GM12878 (cell line): Measurements from ENCODE around the gene CAMKMT. TPM values are rescaled to one million over a fixed set of nuclear protein-coding genes. Genes with fewer than 3 reads are reported as not detected.

Experiments
- ATAC-seq: fragments of 200-7000 bp; cut with Tn5 transposase; 3 replicates; pipeline ENCODE4 v1.9.1; 2020; ENCODE audit warnings: mild to moderate bottlenecking, moderate library complexity
- BruUV-seq: library from RNA; stranded (reverse); fragments of 400-500 nt; replicated peaks from 2 replicates; lab custom pipeline; 2021; lab: Mats Ljungman, UMichigan
- CTCF ChIA-PET: fragments of 300-600 bp; sonication (Branson Sonifier 250); formaldehyde crosslinking; extraction: SDS; loops from one replicate; lab custom pipeline; 2021; ENCODE audit warnings: inconsistent platforms; lab: Yijun Ruan, JAX
- POLR2A ChIA-PET: fragments of 350-600 bp; formaldehyde crosslinking; extraction: SDS; loops from one replicate; lab custom pipeline; 2021; ENCODE audit warnings: inconsistent platforms; lab: Charles Lee
- RAD21 ChIA-PET: fragments of 300-600 bp; sonication (Branson Sonifier 250); formaldehyde crosslinking; loops from one replicate; lab custom pipeline; 2023; ENCODE audit warnings: antibody characterized with exemption; ENCODE audit not compliant: unreplicated experiment; lab: Charles Lee
- SMC1A ChIA-PET: fragments of 300-600 bp; sonication (Branson Sonifier 250); formaldehyde crosslinking; loops from one replicate; lab custom pipeline; 2023; ENCODE audit not compliant: unreplicated experiment, uncharacterized antibody; lab: Charles Lee
- DNase-seq: peaks from one replicate; pipeline ENCODE4 v3.0.0-alpha.2; 2011; ENCODE audit warnings: low read depth, low spot score
- FAIRE-seq: peaks from 3 replicates; lab custom pipeline; 2011; peaks lifted over from hg19 to GRCh38; lab: Jason Lieb, UNC
- H2AFZ ChIP-seq: 2 replicates; pipeline ENCODE4 v1.6.0; 2011; ENCODE audit warnings: low read depth, low read length, control low read depth; ENCODE audit not compliant: control insufficient read depth
- H3K27ac ChIP-seq: 2 replicates; pipeline ENCODE4 v1.5.1; 2011; ENCODE audit warnings: control low read depth; ENCODE audit not compliant: control insufficient read depth, insufficient read depth
- H3K27me3 ChIP-seq, 2 experiments: replicated peaks in 1 of 2; 2 replicates each; pipeline versions ENCODE4 v1.6.0 to v1.6.1; 2011; ENCODE audit warnings: low read length in 1 of 2; ENCODE audit not compliant: control insufficient read depth in 2 of 2, insufficient read depth in 2 of 2
- H3K36me3 ChIP-seq, 2 experiments: 2 replicates each; pipeline ENCODE4 v1.5.1; 2011; ENCODE audit warnings: low read length in 1 of 2; ENCODE audit not compliant: control insufficient read depth in 2 of 2, insufficient read depth in 2 of 2
- H3K4me1 ChIP-seq: 2 replicates; pipeline ENCODE4 v1.6.1; 2011; ENCODE audit warnings: mild to moderate bottlenecking, low read length, moderate library complexity, mixed read lengths; ENCODE audit not compliant: control insufficient read depth, insufficient read depth
- H3K4me2 ChIP-seq: 2 replicates; pipeline ENCODE4 v1.6.0; 2011; ENCODE audit warnings: control low read depth; ENCODE audit not compliant: control insufficient read depth, insufficient read depth
- H3K4me3 ChIP-seq: fragments of 200-600 bp; sonication (generic); 2 replicates; pipeline ENCODE4 v1.5.1; 2016
- H3K79me2 ChIP-seq: 2 replicates; pipeline ENCODE4 v1.6.0; 2011; ENCODE audit warnings: low read length; ENCODE audit not compliant: control insufficient read depth, insufficient read depth
- H3K9ac ChIP-seq: 2 replicates; pipeline ENCODE4 v1.8.0; 2011; ENCODE audit warnings: low read length, control low read depth, mixed read lengths; ENCODE audit not compliant: control insufficient read depth, insufficient read depth
- H3K9me3 ChIP-seq: replicated peaks from 3 replicates; pipeline ENCODE4 v1.5.1; 2011; ENCODE audit warnings: mild to moderate bottlenecking, low read length; ENCODE audit not compliant: control insufficient read depth, insufficient read depth
- H4K20me1 ChIP-seq: 2 replicates; pipeline ENCODE4 v1.6.0; 2011; ENCODE audit not compliant: control insufficient read depth, insufficient read depth
- BCL11A ChIP-seq: IDR thresholded peaks from 2 replicates; pipeline ENCODE4 v1.6.1; 2011; ENCODE audit warnings: low read depth, low read length
- CBFB ChIP-seq: IDR thresholded peaks from 2 replicates; pipeline ENCODE4 v1.6.1; 2016; ENCODE audit warnings: antibody characterized with exemption, low read depth
- EED ChIP-seq: sonication (generic); IDR thresholded peaks from 2 replicates; pipeline ENCODE4 v1.6.1; 2016; ENCODE audit warnings: antibody characterized with exemption, low read depth
- ETV6 ChIP-seq, 2 experiments: fragments of 450-650 bp in 1 of 2; IDR thresholded peaks in 1 of 2; conservative IDR thresholded peaks in 1 of 2; 2 replicates each; pipeline ENCODE4 v1.6.1; 2014; ENCODE audit warnings: antibody characterized with exemption in 1 of 2, borderline replicate concordance in 1 of 2, low read depth in 1 of 2, mild to moderate bottlenecking in 1 of 2, moderate library complexity in 1 of 2
- POLR2AphosphoS2 ChIP-seq: IDR thresholded peaks from 2 replicates; pipeline ENCODE4 v1.6.1; 2011; ENCODE audit warnings: low read depth, mild to moderate bottlenecking, low read length, improper control_type of control experiment, moderate library complexity
- SMC3 ChIP-seq: IDR thresholded peaks from 2 replicates; pipeline ENCODE4 v1.6.1; 2011; ENCODE audit warnings: low read length, improper control_type of control experiment, borderline replicate concordance
- SRF ChIP-seq, 2 experiments: IDR thresholded peaks; 2 replicates each; pipeline ENCODE4 v1.6.1; 2011; ENCODE audit warnings: low read depth in 2 of 2, low read length in 2 of 2, mild to moderate bottlenecking in 1 of 2, moderate library complexity in 1 of 2
- STAT3 ChIP-seq: IDR thresholded peaks from 2 replicates; pipeline ENCODE4 v1.6.1; 2011; ENCODE audit warnings: low read depth, low read length, improper control_type of control experiment
- TCF12 ChIP-seq: IDR thresholded peaks from 2 replicates; pipeline ENCODE4 v1.6.1; 2011; ENCODE audit warnings: low read depth, mild to moderate bottlenecking, low read length
- ZNF274 ChIP-seq: IDR thresholded peaks from one replicate; pipeline ENCODE4 v1.8.0; 2011; ENCODE audit not compliant: insufficient read length, insufficient read depth
- WGBS: methylation state at CpG from one replicate; pipeline ENCODE4 v1.1.6; 2016; ENCODE audit warnings: low lambda C conversion rate; ENCODE audit not compliant: insufficient replicate concordance, insufficient coverage; ENCODE audit errors: missing lambda C conversion rate; 5-methylcytosine and 5-hydroxymethylcytosine counted together
- in situ Hi-C: fragments of 300-500 bp; cut with MboI; formaldehyde crosslinking; loops from 9 replicates; pipeline ENCODE4 v1.14.3; 2018; ENCODE audit warnings: mixed read lengths
- intact Hi-C: fragments of 100-400 bp; cut with micrococcal nuclease; formaldehyde crosslinking; loops from one replicate; pipeline ENCODE4 v1.14.2; 2022; ENCODE audit not compliant: unreplicated experiment
- polyA plus RNA-seq, 11 experiments: library from polyadenylated mRNA; depleted of rRNA in 4 of 11; unstranded in 6 of 11; stranded (reverse) in 5 of 11; fragments of >200 nt; fragmentation: Nextera tagmentation in 4 of 11; fragmentation: Illumina TruSeq in 1 of 11; extraction: Ambion mirVana in 4 of 11; extraction: Trizol in 1 of 11; gene quantifications; 1 replicate in 1 of 11; 2 replicates in 10 of 11; pipeline versions ENCODE4 v1.2.1 to v1.2.3, GENCODE V29; 2011 to 2016; ENCODE audit warnings: inconsistent platforms in 2 of 11, missing spikeins in 2 of 11, low read depth in 1 of 11
- total RNA-seq, 4 experiments: library from RNA; depleted of rRNA in 3 of 4; stranded (reverse); fragments of >200 nt in 3 of 4; fragmentation: Illumina TruSeq in 1 of 4; extraction: Trizol in 1 of 4; gene quantifications; 2 replicates each; pipeline versions ENCODE4 v1.2.1 to v1.2.3, GENCODE V29; 2013 to 2021
- TF ChIP-seq, protein P1 (sequence below), 3 experiments: IDR thresholded peaks in 2 of 3; conservative IDR thresholded peaks in 1 of 3; 2 replicates each; pipeline ENCODE4 v1.5.1; 2011; ENCODE audit warnings: low read depth in 3 of 3, low read length in 3 of 3, mild to moderate bottlenecking in 3 of 3, control low read depth in 2 of 3, moderate library complexity in 2 of 3, inconsistent platforms in 1 of 3, mixed read lengths in 1 of 3; ENCODE audit not compliant: control insufficient read depth in 2 of 3, insufficient read depth in 1 of 3; ENCODE audit errors: extremely low read depth in 1 of 3
- TF ChIP-seq, protein P2 (sequence below): fragments of 150-350 bp; IDR thresholded peaks from 2 replicates; pipeline ENCODE4 v1.6.1; 2016; ENCODE audit warnings: low read depth, low read length
- TF ChIP-seq, protein P3 (sequence below): fragments of 450-650 bp; IDR thresholded peaks from 2 replicates; pipeline ENCODE4 v1.6.1; 2017; ENCODE audit warnings: mild to moderate bottlenecking, moderate library complexity

The CAMKMT gene
- total and polyA plus RNA-seq, 10 of the 15 experiments (the other 5 are each of a cell fraction or from before 2014, with no cell fraction given): 2.7 to 16.0 (median 11.8) TPM

DNA sequence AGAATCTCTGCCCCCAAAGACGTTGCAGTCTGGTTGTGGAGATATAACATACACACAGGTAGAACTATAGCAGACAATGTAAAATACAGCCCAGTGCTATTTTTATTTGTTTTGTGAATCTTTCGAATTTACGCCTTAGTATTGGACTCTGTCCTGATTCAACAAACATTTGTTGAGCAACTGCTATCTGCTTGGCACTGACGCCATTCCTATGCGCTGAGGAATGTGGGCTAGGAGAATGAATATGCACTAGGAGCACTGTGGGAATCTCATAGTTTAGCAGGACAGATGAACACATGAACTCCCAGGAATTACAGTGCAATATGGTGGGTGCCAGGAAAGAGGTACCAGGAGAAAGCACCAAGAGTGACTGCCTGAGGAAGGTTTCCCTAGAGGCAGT is 398.1 kb downstream of the CAMKMT start (continued):
- TF ChIP-seq, protein P1, sequence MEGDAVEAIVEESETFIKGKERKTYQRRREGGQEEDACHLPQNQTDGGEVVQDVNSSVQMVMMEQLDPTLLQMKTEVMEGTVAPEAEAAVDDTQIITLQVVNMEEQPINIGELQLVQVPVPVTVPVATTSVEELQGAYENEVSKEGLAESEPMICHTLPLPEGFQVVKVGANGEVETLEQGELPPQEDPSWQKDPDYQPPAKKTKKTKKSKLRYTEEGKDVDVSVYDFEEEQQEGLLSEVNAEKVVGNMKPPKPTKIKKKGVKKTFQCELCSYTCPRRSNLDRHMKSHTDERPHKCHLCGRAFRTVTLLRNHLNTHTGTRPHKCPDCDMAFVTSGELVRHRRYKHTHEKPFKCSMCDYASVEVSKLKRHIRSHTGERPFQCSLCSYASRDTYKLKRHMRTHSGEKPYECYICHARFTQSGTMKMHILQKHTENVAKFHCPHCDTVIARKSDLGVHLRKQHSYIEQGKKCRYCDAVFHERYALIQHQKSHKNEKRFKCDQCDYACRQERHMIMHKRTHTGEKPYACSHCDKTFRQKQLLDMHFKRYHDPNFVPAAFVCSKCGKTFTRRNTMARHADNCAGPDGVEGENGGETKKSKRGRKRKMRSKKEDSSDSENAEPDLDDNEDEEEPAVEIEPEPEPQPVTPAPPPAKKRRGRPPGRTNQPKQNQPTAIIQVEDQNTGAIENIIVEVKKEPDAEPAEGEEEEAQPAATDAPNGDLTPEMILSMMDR (IDR thresholded peaks at IDR 0.05 in 2 of 3, conservative IDR thresholded peaks at IDR 0.05 in 1 of 3; ENCODE audit: control insufficient read depth in 2 of 3, extremely low read depth in 1 of 3, insufficient read depth in 1 of 3, low read depth in 3 of 3, low read length in 3 of 3): no peak
- TF ChIP-seq CBFB: no peak
- TF ChIP-seq, protein P2, sequence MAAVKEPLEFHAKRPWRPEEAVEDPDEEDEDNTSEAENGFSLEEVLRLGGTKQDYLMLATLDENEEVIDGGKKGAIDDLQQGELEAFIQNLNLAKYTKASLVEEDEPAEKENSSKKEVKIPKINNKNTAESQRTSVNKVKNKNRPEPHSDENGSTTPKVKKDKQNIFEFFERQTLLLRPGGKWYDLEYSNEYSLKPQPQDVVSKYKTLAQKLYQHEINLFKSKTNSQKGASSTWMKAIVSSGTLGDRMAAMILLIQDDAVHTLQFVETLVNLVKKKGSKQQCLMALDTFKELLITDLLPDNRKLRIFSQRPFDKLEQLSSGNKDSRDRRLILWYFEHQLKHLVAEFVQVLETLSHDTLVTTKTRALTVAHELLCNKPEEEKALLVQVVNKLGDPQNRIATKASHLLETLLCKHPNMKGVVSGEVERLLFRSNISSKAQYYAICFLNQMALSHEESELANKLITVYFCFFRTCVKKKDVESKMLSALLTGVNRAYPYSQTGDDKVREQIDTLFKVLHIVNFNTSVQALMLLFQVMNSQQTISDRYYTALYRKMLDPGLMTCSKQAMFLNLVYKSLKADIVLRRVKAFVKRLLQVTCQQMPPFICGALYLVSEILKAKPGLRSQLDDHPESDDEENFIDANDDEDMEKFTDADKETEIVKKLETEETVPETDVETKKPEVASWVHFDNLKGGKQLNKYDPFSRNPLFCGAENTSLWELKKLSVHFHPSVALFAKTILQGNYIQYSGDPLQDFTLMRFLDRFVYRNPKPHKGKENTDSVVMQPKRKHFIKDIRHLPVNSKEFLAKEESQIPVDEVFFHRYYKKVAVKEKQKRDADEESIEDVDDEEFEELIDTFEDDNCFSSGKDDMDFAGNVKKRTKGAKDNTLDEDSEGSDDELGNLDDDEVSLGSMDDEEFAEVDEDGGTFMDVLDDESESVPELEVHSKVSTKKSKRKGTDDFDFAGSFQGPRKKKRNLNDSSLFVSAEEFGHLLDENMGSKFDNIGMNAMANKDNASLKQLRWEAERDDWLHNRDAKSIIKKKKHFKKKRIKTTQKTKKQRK: no peak

DNA sequence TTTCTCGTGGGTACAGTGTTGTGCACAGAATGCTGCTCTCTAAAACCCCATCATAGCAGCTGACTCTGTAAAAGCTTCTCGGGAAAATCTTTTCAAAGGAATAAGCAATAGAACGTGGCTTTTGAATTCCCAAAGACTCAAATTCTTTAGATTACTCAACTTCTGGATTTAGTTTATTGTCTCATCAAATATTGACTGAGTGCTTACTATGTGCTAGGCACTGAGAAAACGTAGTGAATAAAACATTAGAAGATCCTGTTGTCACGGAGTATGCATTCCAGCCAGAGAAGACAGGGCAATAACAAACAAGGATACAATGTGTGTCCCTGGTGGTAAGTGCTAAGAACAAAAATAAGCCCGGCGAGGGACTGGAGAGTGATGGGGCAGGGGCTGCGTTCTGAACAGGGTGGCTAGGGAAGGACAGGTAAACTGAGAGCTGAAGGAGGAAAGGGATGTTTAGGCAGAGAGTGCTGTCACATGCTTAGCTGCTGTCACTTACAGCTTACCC is 401.6 kb downstream of the CAMKMT start:
- DNase-seq: no peak
- Histone ChIP-seq H3K79me2 (no peaks in the 10 kb centered on the region), H3K9ac (no peak overlapping the region), H3K4me2 (no peak overlapping the region), H3K4me1 (no peaks in the 10 kb centered on the region), H3K36me3 (no peaks in the 10 kb centered on the region), H2AFZ (no peak overlapping the region), H3K27ac (no peak overlapping the region), H4K20me1 (no peaks in the 10 kb centered on the region), H3K9me3 (no peaks in the 10 kb centered on the region), H3K27me3 (no peaks in the 10 kb centered on the region), H3K4me3 (no peak overlapping the region)
- intact Hi-C loops: no loop called here
- CTCF ChIA-PET: interaction anchor here (0.9 kb wide), 1 partner anchor 12 kb away, joined by 4 read pairs; no protein-coding TSS in a partner anchor
- WGBS: 60% methylated on average over 8 of the region's 8 CpGs
- SMC1A ChIA-PET: interaction anchor here (0.7 to 1.1 kb wide), 3 partner anchors 8 to 192 kb away, joined by 3 read pairs; no protein-coding TSS in a partner anchor
- no TSS peak for BruUV-seq
- FAIRE-seq: no peak
- in situ Hi-C loops: no loop called here
- RAD21 ChIA-PET: interaction anchor here (0.5 to 1.2 kb wide), 3 partner anchors 15 to 1957 kb away, joined by 3 to 4 read pairs (median 3); no protein-coding TSS in a partner anchor
- no peak for ATAC-seq
- POLR2A ChIA-PET: interaction anchor here (0.5 to 1.6 kb wide), 3 partner anchors 12 to 512 kb away, joined by 3 to 11 read pairs (median 5); no protein-coding TSS in a partner anchor
- TF ChIP-seq, protein P3, sequence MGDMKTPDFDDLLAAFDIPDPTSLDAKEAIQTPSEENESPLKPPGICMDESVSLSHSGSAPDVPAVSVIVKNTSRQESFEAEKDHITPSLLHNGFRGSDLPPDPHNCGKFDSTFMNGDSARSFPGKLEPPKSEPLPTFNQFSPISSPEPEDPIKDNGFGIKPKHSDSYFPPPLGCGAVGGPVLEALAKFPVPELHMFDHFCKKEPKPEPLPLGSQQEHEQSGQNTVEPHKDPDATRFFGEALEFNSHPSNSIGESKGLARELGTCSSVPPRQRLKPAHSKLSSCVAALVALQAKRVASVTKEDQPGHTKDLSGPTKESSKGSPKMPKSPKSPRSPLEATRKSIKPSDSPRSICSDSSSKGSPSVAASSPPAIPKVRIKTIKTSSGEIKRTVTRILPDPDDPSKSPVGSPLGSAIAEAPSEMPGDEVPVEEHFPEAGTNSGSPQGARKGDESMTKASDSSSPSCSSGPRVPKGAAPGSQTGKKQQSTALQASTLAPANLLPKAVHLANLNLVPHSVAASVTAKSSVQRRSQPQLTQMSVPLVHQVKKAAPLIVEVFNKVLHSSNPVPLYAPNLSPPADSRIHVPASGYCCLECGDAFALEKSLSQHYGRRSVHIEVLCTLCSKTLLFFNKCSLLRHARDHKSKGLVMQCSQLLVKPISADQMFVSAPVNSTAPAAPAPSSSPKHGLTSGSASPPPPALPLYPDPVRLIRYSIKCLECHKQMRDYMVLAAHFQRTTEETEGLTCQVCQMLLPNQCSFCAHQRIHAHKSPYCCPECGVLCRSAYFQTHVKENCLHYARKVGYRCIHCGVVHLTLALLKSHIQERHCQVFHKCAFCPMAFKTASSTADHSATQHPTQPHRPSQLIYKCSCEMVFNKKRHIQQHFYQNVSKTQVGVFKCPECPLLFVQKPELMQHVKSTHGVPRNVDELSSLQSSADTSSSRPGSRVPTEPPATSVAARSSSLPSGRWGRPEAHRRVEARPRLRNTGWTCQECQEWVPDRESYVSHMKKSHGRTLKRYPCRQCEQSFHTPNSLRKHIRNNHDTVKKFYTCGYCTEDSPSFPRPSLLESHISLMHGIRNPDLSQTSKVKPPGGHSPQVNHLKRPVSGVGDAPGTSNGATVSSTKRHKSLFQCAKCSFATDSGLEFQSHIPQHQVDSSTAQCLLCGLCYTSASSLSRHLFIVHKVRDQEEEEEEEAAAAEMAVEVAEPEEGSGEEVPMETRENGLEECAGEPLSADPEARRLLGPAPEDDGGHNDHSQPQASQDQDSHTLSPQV: no peak
- no peak for TF ChIP-seq TCF12
- TF ChIP-seq EED: no peak
- no peak for TF ChIP-seq STAT3
- no peak for TF ChIP-seq POLR2AphosphoS2
- TF ChIP-seq SMC3: no peak
- TF ChIP-seq BCL11A: no peak
- no peak for TF ChIP-seq ETV6 (conservative IDR thresholded peaks at IDR 0.05 in 1 of 2, IDR thresholded peaks at IDR 0.05 in 1 of 2; ENCODE audit: borderline replicate concordance in 1 of 2, low read depth in 1 of 2)
- no peak for TF ChIP-seq ZNF274
- TF ChIP-seq SRF (IDR thresholded peaks at IDR 0.05; ENCODE audit: low read depth in 2 of 2, low read length in 2 of 2): no peak
